Neural progenitor cell (in vitro differentiated cells): ENCODE results near the gene ATP6V1A.

Source experiments
- EZH2 ChIP-seq: fragments of 200-600 bp; sonication (generic); IDR thresholded peaks from 2 replicates; pipeline ENCODE4 v1.6.1; 2017; ENCODE audit warnings: antibody characterized with exemption, mild to moderate bottlenecking, moderate library complexity
- EZH2phosphoT487 ChIP-seq: fragments of 200-600 bp; sonication (generic); IDR thresholded peaks from 2 replicates; pipeline ENCODE4 v1.6.1; 2017; ENCODE audit warnings: antibody characterized with exemption
- TF ChIP-seq, protein P1 (sequence below): fragments of 200-600 bp; sonication (generic); IDR thresholded peaks from 2 replicates; pipeline ENCODE4 v1.5.1; 2017; ENCODE audit warnings: antibody characterized with exemption, mild to moderate bottlenecking

DNA sequence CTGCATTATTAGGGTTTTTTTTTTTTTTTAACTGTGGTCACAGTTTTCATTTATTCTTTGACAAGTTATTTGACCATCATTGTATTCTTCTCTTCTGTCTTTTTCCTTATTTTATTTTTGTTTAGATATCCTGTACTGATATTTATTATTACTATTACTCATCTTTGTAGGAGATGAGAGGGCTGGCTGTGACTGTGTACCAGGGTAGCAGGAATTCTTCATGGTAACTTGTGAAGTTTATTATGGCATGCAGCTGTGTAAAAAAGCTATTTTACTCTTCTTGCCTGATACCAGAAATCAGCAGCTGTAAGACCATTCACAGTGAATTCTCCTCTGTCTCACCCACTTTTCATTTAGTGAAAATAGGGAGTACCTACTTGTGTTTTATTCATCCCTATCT, 44.5 kb downstream of the ATP6V1A start:
- TF ChIP-seq, protein P1, sequence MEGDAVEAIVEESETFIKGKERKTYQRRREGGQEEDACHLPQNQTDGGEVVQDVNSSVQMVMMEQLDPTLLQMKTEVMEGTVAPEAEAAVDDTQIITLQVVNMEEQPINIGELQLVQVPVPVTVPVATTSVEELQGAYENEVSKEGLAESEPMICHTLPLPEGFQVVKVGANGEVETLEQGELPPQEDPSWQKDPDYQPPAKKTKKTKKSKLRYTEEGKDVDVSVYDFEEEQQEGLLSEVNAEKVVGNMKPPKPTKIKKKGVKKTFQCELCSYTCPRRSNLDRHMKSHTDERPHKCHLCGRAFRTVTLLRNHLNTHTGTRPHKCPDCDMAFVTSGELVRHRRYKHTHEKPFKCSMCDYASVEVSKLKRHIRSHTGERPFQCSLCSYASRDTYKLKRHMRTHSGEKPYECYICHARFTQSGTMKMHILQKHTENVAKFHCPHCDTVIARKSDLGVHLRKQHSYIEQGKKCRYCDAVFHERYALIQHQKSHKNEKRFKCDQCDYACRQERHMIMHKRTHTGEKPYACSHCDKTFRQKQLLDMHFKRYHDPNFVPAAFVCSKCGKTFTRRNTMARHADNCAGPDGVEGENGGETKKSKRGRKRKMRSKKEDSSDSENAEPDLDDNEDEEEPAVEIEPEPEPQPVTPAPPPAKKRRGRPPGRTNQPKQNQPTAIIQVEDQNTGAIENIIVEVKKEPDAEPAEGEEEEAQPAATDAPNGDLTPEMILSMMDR = no peak
- no peak for TF ChIP-seq EZH2
- no peak for TF ChIP-seq EZH2phosphoT487
